ENCODE measurements around the gene PTPRN2.

DNA sequence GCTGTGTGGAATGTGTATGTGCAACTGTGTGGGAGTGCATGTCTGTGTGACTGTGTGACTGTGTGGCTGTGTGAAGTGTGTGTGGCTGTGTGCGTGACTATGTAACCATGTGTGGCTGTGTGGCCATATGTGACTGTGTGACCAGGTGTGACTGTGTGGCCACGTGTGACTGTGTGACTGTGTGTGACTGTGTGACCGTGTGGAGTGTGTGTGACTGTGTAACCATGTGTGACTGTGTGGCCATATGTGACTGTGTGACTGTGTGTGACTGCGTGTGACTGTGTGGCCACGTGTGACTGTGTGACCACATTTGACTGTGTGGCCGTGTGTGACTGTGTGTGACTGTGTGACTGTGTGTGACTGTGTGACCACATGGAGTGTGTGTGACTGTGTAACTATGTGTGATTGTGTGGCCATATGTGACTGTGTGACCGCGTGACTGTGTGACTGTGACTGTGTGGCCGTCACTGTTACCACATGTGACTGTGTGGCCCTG is 747.9 kb downstream of the PTPRN2 start:
- no peak for TF ChIP-seq ZNF274 (IDR thresholded peaks at IDR 0.05; ENCODE audit: low read depth, low read length)
- TF ChIP-seq, protein P1, sequence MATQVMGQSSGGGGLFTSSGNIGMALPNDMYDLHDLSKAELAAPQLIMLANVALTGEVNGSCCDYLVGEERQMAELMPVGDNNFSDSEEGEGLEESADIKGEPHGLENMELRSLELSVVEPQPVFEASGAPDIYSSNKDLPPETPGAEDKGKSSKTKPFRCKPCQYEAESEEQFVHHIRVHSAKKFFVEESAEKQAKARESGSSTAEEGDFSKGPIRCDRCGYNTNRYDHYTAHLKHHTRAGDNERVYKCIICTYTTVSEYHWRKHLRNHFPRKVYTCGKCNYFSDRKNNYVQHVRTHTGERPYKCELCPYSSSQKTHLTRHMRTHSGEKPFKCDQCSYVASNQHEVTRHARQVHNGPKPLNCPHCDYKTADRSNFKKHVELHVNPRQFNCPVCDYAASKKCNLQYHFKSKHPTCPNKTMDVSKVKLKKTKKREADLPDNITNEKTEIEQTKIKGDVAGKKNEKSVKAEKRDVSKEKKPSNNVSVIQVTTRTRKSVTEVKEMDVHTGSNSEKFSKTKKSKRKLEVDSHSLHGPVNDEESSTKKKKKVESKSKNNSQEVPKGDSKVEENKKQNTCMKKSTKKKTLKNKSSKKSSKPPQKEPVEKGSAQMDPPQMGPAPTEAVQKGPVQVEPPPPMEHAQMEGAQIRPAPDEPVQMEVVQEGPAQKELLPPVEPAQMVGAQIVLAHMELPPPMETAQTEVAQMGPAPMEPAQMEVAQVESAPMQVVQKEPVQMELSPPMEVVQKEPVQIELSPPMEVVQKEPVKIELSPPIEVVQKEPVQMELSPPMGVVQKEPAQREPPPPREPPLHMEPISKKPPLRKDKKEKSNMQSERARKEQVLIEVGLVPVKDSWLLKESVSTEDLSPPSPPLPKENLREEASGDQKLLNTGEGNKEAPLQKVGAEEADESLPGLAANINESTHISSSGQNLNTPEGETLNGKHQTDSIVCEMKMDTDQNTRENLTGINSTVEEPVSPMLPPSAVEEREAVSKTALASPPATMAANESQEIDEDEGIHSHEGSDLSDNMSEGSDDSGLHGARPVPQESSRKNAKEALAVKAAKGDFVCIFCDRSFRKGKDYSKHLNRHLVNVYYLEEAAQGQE (IDR thresholded peaks at IDR 0.05; ENCODE audit: low read depth), result no peak
- no peak for TF ChIP-seq CTCF (IDR thresholded peaks at IDR 0.05 in 2 of 3, conservative IDR thresholded peaks at IDR 0.05 in 1 of 3; ENCODE audit: borderline replicate concordance in 1 of 3, insufficient read depth in 1 of 3, low read depth in 2 of 3, low read length in 2 of 3)
- TF ChIP-seq EZH2 (IDR thresholded peaks at IDR 0.05), result no peak
- TF ChIP-seq YY1 (IDR thresholded peaks at IDR 0.05; ENCODE audit: extremely low read depth, insufficient replicate concordance, low read depth, low read length), result no peak
- no peak for TF ChIP-seq ELF1 (IDR thresholded peaks at IDR 0.05; ENCODE audit: borderline replicate concordance, low read depth)
- TF ChIP-seq POLR2A (IDR thresholded peaks at IDR 0.05; ENCODE audit: borderline replicate concordance, extremely low read depth, insufficient read depth, insufficient read length), result no peak
- TF ChIP-seq CEBPB (IDR thresholded peaks at IDR 0.05; ENCODE audit: low read depth), result no peak
- TF ChIP-seq EZH2phosphoT487 (IDR thresholded peaks at IDR 0.05; ENCODE audit: borderline replicate concordance), result no peak
- no peak for TF ChIP-seq SRF (IDR thresholded peaks at IDR 0.05; ENCODE audit: low read depth)
- no peak for TF ChIP-seq POLR2AphosphoS5 (IDR thresholded peaks at IDR 0.05; ENCODE audit: low read depth, low read length)
- no peak for TF ChIP-seq JUND (IDR thresholded peaks at IDR 0.05)
